BLaER1 treated with 17β-estradiol and CSF1 and Interleukin-3, amounts not matched to agents 10 nM and 100 nM (cell line): ENCODE results near the gene RHOJ.

Experiments
- H3K27ac ChIP-seq, 11 experiments: shearing (Covaris generic); formaldehyde crosslinking; 2 replicates each; pipeline ENCODE4 v1.8.1; 2022
- H3K27me3 ChIP-seq, 11 experiments: shearing (Covaris generic); formaldehyde crosslinking; 2 replicates each; pipeline ENCODE4 v1.8.1; 2022
- H3K36me3 ChIP-seq, 11 experiments: shearing (Covaris generic); formaldehyde crosslinking; 2 replicates each; pipeline ENCODE4 v1.8.1; 2022
- H3K4me1 ChIP-seq, 10 experiments: shearing (Covaris generic); formaldehyde crosslinking; 2 replicates each; pipeline ENCODE4 v1.8.1; 2022
- H3K4me2 ChIP-seq, 11 experiments: shearing (Covaris generic); formaldehyde crosslinking; 2 replicates each; pipeline ENCODE4 v1.8.1; 2022
- H3K4me3 ChIP-seq, 10 experiments: shearing (Covaris generic); formaldehyde crosslinking; 2 replicates each; pipeline ENCODE4 v1.8.1; 2022
- H3K9ac ChIP-seq, 11 experiments: shearing (Covaris generic); formaldehyde crosslinking; 2 replicates each; pipeline ENCODE4 v1.8.1; 2022
- H3K9me3 ChIP-seq, 11 experiments: shearing (Covaris generic); formaldehyde crosslinking; replicated peaks in 1 of 11; 2 replicates each; pipeline ENCODE4 v1.8.1; 2022
- H4K20me1 ChIP-seq, 11 experiments: shearing (Covaris generic); formaldehyde crosslinking; 2 replicates each; pipeline ENCODE4 v1.8.1; 2022
- Cebpa-rat ChIP-seq, 11 experiments: shearing (Covaris generic); IDR thresholded peaks; 2 replicates each; pipeline ENCODE4 v1.8.1; 2022

RHOJ gene

GRCh38 chr14:63178912-63179311, 25.3 kb upstream of the RHOJ start:
- H3K9me3 ChIP-seq, result no peaks in the 10 kb centered on the region
- no peak overlapping the region for H3K4me3 ChIP-seq
- H4K20me1 ChIP-seq, result no peaks in the 10 kb centered on the region
- no peak overlapping the region for H3K9ac ChIP-seq
- H3K4me2 ChIP-seq, result no peak overlapping the region
- no peak for TF ChIP-seq Cebpa-rat (IDR thresholded peaks at IDR 0.05)
- H3K27me3 ChIP-seq, result no peaks in the 10 kb centered on the region
- H3K36me3 ChIP-seq, result no peaks in the 10 kb centered on the region
- no peak overlapping the region for H3K27ac ChIP-seq
- no peaks in the 10 kb centered on the region for H3K4me1 ChIP-seq

- Histone ChIP-seq H3K36me3 (no peaks in the 10 kb centered on the region), H3K9me3 (no peaks in the 10 kb centered on the region), H3K4me3 (no peak overlapping the region), H3K4me1 (no peaks in the 10 kb centered on the region), H3K27ac (no peak overlapping the region), H4K20me1 (no peaks in the 10 kb centered on the region), H3K27me3 (no peaks in the 10 kb centered on the region), H3K4me2 (no peak overlapping the region), H3K9ac (no peak overlapping the region)
- TF ChIP-seq Cebpa-rat (IDR thresholded peaks at IDR 0.05), result no peak
Measured at GRCh38 chr14:63179383-63179782, 24.9 kb upstream of the RHOJ start.

GRCh38 chr14:63180011-63180410, 24.2 kb upstream of the RHOJ start:
- H3K27ac ChIP-seq, result no peak overlapping the region
- no peak overlapping the region for H3K4me3 ChIP-seq
- no peaks in the 10 kb centered on the region for H3K36me3 ChIP-seq
- H3K9ac ChIP-seq, result no peak overlapping the region
- TF ChIP-seq Cebpa-rat (IDR thresholded peaks at IDR 0.05), result no peak
- H3K27me3 ChIP-seq, result no peaks in the 10 kb centered on the region
- no peaks in the 10 kb centered on the region for H3K9me3 ChIP-seq
- no peaks in the 10 kb centered on the region for H4K20me1 ChIP-seq
- H3K4me2 ChIP-seq, result no peak overlapping the region
- no peaks in the 10 kb centered on the region for H3K4me1 ChIP-seq

GRCh38 chr14:63182968-63183367, 21.3 kb upstream of the RHOJ start:
- Histone ChIP-seq H3K36me3 (no peaks in the 10 kb centered on the region), H3K4me2 (no peak overlapping the region), H3K27me3 (no peaks in the 10 kb centered on the region), H3K4me3 (no peak overlapping the region), H3K4me1 (no peaks in the 10 kb centered on the region), H4K20me1 (no peaks in the 10 kb centered on the region), H3K27ac (no peak overlapping the region), H3K9me3 (no peaks in the 10 kb centered on the region), H3K9ac (no peak overlapping the region)
- no peak for TF ChIP-seq Cebpa-rat (IDR thresholded peaks at IDR 0.05)

GRCh38 chr14:63186453-63186852, 17.8 kb upstream of the RHOJ start:
- Histone ChIP-seq H3K27ac (no peak overlapping the region), H3K9me3 (no peaks in the 10 kb centered on the region), H3K9ac (no peak overlapping the region), H3K36me3 (no peaks in the 10 kb centered on the region), H3K4me1 (peaks cover 0 to 3% (median 0%) of the 10 kb centered on the region in 10 experiments; a peak in 2 of 20 replicates), H4K20me1 (no peaks in the 10 kb centered on the region), H3K4me3 (no peak overlapping the region), H3K4me2 (no peak overlapping the region), H3K27me3 (no peaks in the 10 kb centered on the region)
- no peak for TF ChIP-seq Cebpa-rat (IDR thresholded peaks at IDR 0.05)

GRCh38 chr14:63191211-63191610, 13.0 kb upstream of the RHOJ start:
- Histone ChIP-seq H3K9ac (no peak overlapping the region), H3K9me3 (peaks cover 9 to 19% (median 14%) of the 10 kb centered on the region in 11 experiments; a peak in 21 of 22 replicates), H3K4me3 (no peak overlapping the region), H4K20me1 (no peaks in the 10 kb centered on the region), H3K27me3 (no peaks in the 10 kb centered on the region), H3K4me1 (peaks cover 0 to 18% (median 0%) of the 10 kb centered on the region in 10 experiments; a peak in 8 of 20 replicates), H3K27ac (no peak overlapping the region), H3K36me3 (no peaks in the 10 kb centered on the region), H3K4me2 (no peak overlapping the region; a peak in 1 of 22 replicates)
- no peak for TF ChIP-seq Cebpa-rat (IDR thresholded peaks at IDR 0.05)

GRCh38 chr14:63192085-63192484, 12.2 kb upstream of the RHOJ start:
- Histone ChIP-seq H3K36me3 (no peaks in the 10 kb centered on the region), H3K9ac (no peak overlapping the region), H3K9me3 (peaks cover 9 to 22% (median 14%) of the 10 kb centered on the region in 11 experiments; a peak in 21 of 22 replicates), H3K27me3 (no peaks in the 10 kb centered on the region), H3K27ac (peak overlapping the region in 2 of 11 experiments; percentile 15 to 32; a peak in 2 of 22 replicates), H3K4me2 (peak overlapping the region in 4 of 11 experiments; percentile 9 to 56 (median 30); a peak in 5 of 22 replicates), H3K4me3 (no peak overlapping the region), H4K20me1 (no peaks in the 10 kb centered on the region), H3K4me1 (peaks cover 0 to 18% (median 0%) of the 10 kb centered on the region in 10 experiments; a peak in 8 of 20 replicates)
- TF ChIP-seq Cebpa-rat (IDR thresholded peaks at IDR 0.05), result no peak

- Histone ChIP-seq H3K4me3 (no peak overlapping the region), H3K27me3 (no peaks in the 10 kb centered on the region), H3K36me3 (no peaks in the 10 kb centered on the region), H3K4me1 (peaks cover 0 to 18% (median 0%) of the 10 kb centered on the region in 10 experiments; a peak in 8 of 20 replicates), H3K9me3 (peaks cover 9 to 22% (median 14%) of the 10 kb centered on the region in 11 experiments; a peak in 21 of 22 replicates), H3K27ac (no peak overlapping the region), H4K20me1 (no peaks in the 10 kb centered on the region), H3K9ac (no peak overlapping the region), H3K4me2 (no peak overlapping the region)
- TF ChIP-seq Cebpa-rat (IDR thresholded peaks at IDR 0.05), result no peak
Measured at GRCh38 chr14:63193236-63193635, 11.0 kb upstream of the RHOJ start.

GRCh38 chr14:63200035-63200740, 4.1 kb upstream of the RHOJ start:
- Histone ChIP-seq H3K36me3 (no peaks in the 10 kb centered on the region), H3K9me3 (peaks cover under 1 to 12% (median 6%) of the 10 kb centered on the region in 11 experiments; a peak in 17 of 22 replicates), H3K4me3 (no peak overlapping the region), H3K27ac (no peak overlapping the region), H3K9ac (no peak overlapping the region), H3K27me3 (no peaks in the 10 kb centered on the region), H3K4me1 (peaks cover 6 to 15% (median 12%) of the 10 kb centered on the region in 10 experiments; a peak in 19 of 20 replicates), H3K4me2 (no peak overlapping the region), H4K20me1 (no peaks in the 10 kb centered on the region)
- TF ChIP-seq Cebpa-rat (IDR thresholded peaks at IDR 0.05), result no peak

GRCh38 chr14:63200767-63201166, 3.5 kb upstream of the RHOJ start:
- Histone ChIP-seq H3K27ac (no peak overlapping the region), H4K20me1 (no peaks in the 10 kb centered on the region), H3K4me1 (peaks cover 6 to 15% (median 12%) of the 10 kb centered on the region in 10 experiments; a peak in 19 of 20 replicates), H3K9ac (no peak overlapping the region), H3K9me3 (peaks cover 0 to 6% (median under 1%) of the 10 kb centered on the region in 11 experiments; a peak in 8 of 22 replicates), H3K27me3 (no peaks in the 10 kb centered on the region), H3K36me3 (no peaks in the 10 kb centered on the region), H3K4me3 (no peak overlapping the region), H3K4me2 (no peak overlapping the region)
- no peak for TF ChIP-seq Cebpa-rat (IDR thresholded peaks at IDR 0.05)
